ENCODE measurements around the gene BTRC. TPM values are rescaled to one million over a fixed set of nuclear protein-coding genes. Genes with fewer than 3 reads are reported as not detected.

Gene BTRC
- total and polyA plus RNA-seq, 10 of the 15 experiments (the other 5 are each of a cell fraction or from before 2014, with no cell fraction given): 2.2 to 18.6 (median 8.6) TPM

- ChIA-PET CTCF (interaction anchor here (1.1 kb wide), 1 partner anchor 43 kb away, joined by 3 read pairs; no protein-coding TSS in a partner anchor), RAD21 (ENCODE audit: unreplicated experiment) (no interaction called here), SMC1A (ENCODE audit: uncharacterized antibody, unreplicated experiment) (interaction anchor here (0.8 kb wide), 1 partner anchor 8 kb away, joined by 3 read pairs; no protein-coding TSS in a partner anchor), POLR2A (no interaction called here)
- Histone ChIP-seq H3K79me2 (ENCODE audit: control insufficient read depth, insufficient read depth, low read length) (no peaks in the 10 kb centered on the region), H4K20me1 (ENCODE audit: control insufficient read depth, insufficient read depth) (no peaks in the 10 kb centered on the region), H3K36me3 (ENCODE audit: control insufficient read depth in 2 of 2, insufficient read depth in 2 of 2, low read length in 1 of 2) (peaks cover 2% of the 10 kb centered on the region in 2 experiments; a peak in 3 of 4 replicates), H3K27ac (ENCODE audit: control insufficient read depth, insufficient read depth) (no peak overlapping the region), H2AFZ (ENCODE audit: control insufficient read depth, low read depth, low read length) (no peak overlapping the region), H3K4me2 (ENCODE audit: control insufficient read depth, insufficient read depth) (no peak overlapping the region), H3K9me3 (replicated peaks; ENCODE audit: control insufficient read depth, insufficient read depth, low read length) (no peaks in the 10 kb centered on the region), H3K4me1 (ENCODE audit: control insufficient read depth, insufficient read depth, low read length) (no peaks in the 10 kb centered on the region), H3K27me3 (replicated peaks in 1 of 2; ENCODE audit: control insufficient read depth in 2 of 2, insufficient read depth in 2 of 2, low read length in 1 of 2) (no peaks in the 10 kb centered on the region), H3K9ac (ENCODE audit: control insufficient read depth, insufficient read depth, low read length) (no peak overlapping the region), H3K4me3 (no peak overlapping the region)
- in situ Hi-C loops (cut with MboI): no loop called here
- DNase-seq (ENCODE audit: low read depth, low spot score) (no peak), FAIRE-seq (no peak), ATAC-seq (no peak)
- no TSS peak for BruUV-seq (replicated peaks)
- intact Hi-C loops (cut with micrococcal nuclease; ENCODE audit: unreplicated experiment): no loop called here
- TF ChIP-seq SRF (IDR thresholded peaks at IDR 0.05; ENCODE audit: low read depth in 2 of 2, low read length in 2 of 2): no peak
- TF ChIP-seq POLR2A (IDR thresholded peaks at IDR 0.05; ENCODE audit: low read depth, low read length): 0 out of 2 replicates have a peak, but pooled peaks have one; percentile 14
- TF ChIP-seq MYC (IDR thresholded peaks at IDR 0.05; ENCODE audit: insufficient read depth, insufficient read length, insufficient replicate concordance, low read length, severe bottlenecking): no peak
- WGBS (ENCODE audit: insufficient coverage, insufficient replicate concordance, low lambda C conversion rate, missing lambda C conversion rate): 85% methylated on average over 13 of the region's 13 CpGs
These were observed 225.0 kb downstream of the BTRC start for GRCh38 chr10:101578803-101579515.

DNA sequence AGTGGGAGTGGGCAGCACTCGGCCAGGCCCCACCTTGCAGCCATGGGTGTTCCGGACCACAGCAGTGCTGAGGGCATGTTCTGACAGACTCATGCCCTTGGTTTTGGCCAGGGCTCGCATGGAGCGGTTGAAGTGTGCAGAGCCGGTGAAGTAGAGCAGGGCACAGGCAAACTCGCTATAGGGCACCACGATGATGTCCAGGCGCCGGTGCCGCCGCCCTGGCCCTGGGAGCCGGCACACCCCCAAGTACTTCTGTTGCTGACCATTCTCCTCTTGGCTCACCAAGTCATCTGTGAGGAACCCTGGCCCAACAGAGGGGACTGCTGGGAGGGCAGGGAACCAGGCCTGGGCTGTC lies 225.5 kb downstream of the BTRC start:
- no peak overlapping the region for H2AFZ ChIP-seq (ENCODE audit: control insufficient read depth, low read depth, low read length)
- no peaks in the 10 kb centered on the region for H3K9me3 ChIP-seq (replicated peaks; ENCODE audit: control insufficient read depth, insufficient read depth, low read length)
- no peak for DNase-seq (ENCODE audit: low read depth, low spot score)
- ChIA-PET SMC1A (ENCODE audit: uncharacterized antibody, unreplicated experiment) (interaction anchor here (0.9 to 1.1 kb wide), 2 partner anchors 9 to 11 kb away, joined by 3 read pairs; no protein-coding TSS in a partner anchor), RAD21 (ENCODE audit: unreplicated experiment) (no interaction called here), POLR2A (no interaction called here), CTCF (interaction anchor here (1.0 to 2.4 kb wide), 2 partner anchors 11 to 365 kb away, joined by 3 to 6 read pairs; no protein-coding TSS in a partner anchor)
- no peak overlapping the region for H3K4me3 ChIP-seq
- no peaks in the 10 kb centered on the region for H3K27me3 ChIP-seq (replicated peaks in 1 of 2; ENCODE audit: control insufficient read depth in 2 of 2, insufficient read depth in 2 of 2, low read length in 1 of 2)
- H3K9ac ChIP-seq (ENCODE audit: control insufficient read depth, insufficient read depth, low read length): no peak overlapping the region
- intact Hi-C loops (cut with micrococcal nuclease; ENCODE audit: unreplicated experiment) (no loop called here), in situ Hi-C loops (cut with MboI) (no loop called here)
- no peak for ATAC-seq
- no peaks in the 10 kb centered on the region for H3K4me1 ChIP-seq (ENCODE audit: control insufficient read depth, insufficient read depth, low read length)
- peaks cover 2 to 3% of the 10 kb centered on the region in 2 experiments; a peak in 3 of 4 replicates for H3K36me3 ChIP-seq (ENCODE audit: control insufficient read depth in 2 of 2, insufficient read depth in 2 of 2, low read length in 1 of 2)
- BruUV-seq (replicated peaks): no TSS peak
- H4K20me1 ChIP-seq (ENCODE audit: control insufficient read depth, insufficient read depth): no peaks in the 10 kb centered on the region
- H3K79me2 ChIP-seq (ENCODE audit: control insufficient read depth, insufficient read depth, low read length): no peaks in the 10 kb centered on the region
- WGBS (ENCODE audit: insufficient coverage, insufficient replicate concordance, low lambda C conversion rate, missing lambda C conversion rate): 98% methylated on average over 12 of the region's 12 CpGs
- no peak overlapping the region for H3K4me2 ChIP-seq (ENCODE audit: control insufficient read depth, insufficient read depth)
- no peak for FAIRE-seq
- H3K27ac ChIP-seq (ENCODE audit: control insufficient read depth, insufficient read depth): no peak overlapping the region
- TF ChIP-seq RUNX3 (IDR thresholded peaks at IDR 0.05; ENCODE audit: low read length): no peak
- TF ChIP-seq ZZZ3 (IDR thresholded peaks at IDR 0.05; ENCODE audit: control insufficient read depth, insufficient read length, low read depth): no peak
- no peak for TF ChIP-seq RELA (IDR thresholded peaks at IDR 0.05; ENCODE audit: borderline replicate concordance, partially characterized antibody)
- no peak for TF ChIP-seq ASH2L (IDR thresholded peaks at IDR 0.05; ENCODE audit: borderline replicate concordance, low read depth)
- no peak for TF ChIP-seq ZNF687 (IDR thresholded peaks at IDR 0.05)
- TF ChIP-seq PAX5 (IDR thresholded peaks at IDR 0.05; ENCODE audit: borderline replicate concordance, low read depth, low read length): no peak
- TF ChIP-seq SMC3 (IDR thresholded peaks at IDR 0.05; ENCODE audit: borderline replicate concordance, low read length): no peak
- TF ChIP-seq CBX5 (IDR thresholded peaks at IDR 0.05; ENCODE audit: low read depth): no peak
- no peak for TF ChIP-seq GATAD2B (conservative IDR thresholded peaks at IDR 0.05; ENCODE audit: low read depth)
- no peak for TF ChIP-seq BMI1 (IDR thresholded peaks at IDR 0.05; ENCODE audit: borderline replicate concordance)
- TF ChIP-seq EZH2 (IDR thresholded peaks at IDR 0.05; ENCODE audit: borderline replicate concordance, control insufficient read depth, low read depth, low read length): no peak

Measured in GM12878 (cell line).